IPS-NIHi7 (cell line): ENCODE data around the gene MTERF1.

ENCODE experiments used
- DNase-seq: peaks from one replicate; pipeline ENCODE4 v3.0.0; 2012; ENCODE audit warnings: mixed read lengths; ENCODE audit errors: extremely low spot score

The MTERF1 gene

DNA sequence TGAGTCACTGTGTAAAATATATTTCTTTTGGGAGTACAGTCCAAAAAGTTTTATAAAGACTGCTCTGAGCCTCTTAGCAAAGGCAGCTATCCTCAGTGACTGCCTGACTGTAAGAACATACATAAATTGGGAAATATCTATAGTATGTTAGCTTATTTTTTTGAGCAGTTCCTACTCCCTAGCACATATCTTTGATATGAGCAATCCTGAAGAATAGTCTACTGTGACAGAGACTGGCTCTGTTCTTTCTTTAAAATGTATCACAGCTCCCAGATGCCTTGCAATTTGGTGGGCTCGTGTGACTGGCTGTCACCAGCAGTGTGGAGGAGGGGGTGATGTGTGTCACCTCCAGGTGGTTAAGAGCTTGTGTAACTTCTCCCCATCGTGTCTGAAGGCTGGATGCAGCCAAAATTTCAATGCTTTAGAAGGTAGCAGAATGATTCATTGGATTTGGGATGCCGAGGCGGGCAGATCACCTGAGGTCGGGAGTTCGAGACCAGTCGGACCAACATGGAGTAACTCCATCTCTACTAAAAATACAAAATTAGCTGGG lies 47.9 kb downstream of the MTERF1 start:
- DNase-seq = no peak

DNA sequence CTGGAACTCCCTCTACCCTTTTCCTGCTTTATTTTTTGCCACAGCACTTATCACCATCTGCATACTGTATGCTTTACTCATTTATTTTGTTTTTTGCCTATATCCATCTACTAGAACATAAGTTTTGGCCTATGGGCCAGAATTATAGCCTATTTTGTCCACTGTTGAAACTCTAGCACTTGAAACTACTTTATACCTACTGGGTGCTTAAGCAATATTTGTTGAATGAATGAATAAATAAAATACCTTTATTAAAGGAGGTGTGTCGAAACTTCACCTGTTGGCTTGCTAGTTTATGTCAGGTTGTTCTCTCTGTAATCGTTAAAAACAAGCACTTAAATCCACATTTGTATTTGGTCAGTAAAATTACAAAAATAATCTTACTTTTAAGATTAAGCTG lies 53.3 kb downstream of the MTERF1 start:
- DNase-seq = no peak

DNA sequence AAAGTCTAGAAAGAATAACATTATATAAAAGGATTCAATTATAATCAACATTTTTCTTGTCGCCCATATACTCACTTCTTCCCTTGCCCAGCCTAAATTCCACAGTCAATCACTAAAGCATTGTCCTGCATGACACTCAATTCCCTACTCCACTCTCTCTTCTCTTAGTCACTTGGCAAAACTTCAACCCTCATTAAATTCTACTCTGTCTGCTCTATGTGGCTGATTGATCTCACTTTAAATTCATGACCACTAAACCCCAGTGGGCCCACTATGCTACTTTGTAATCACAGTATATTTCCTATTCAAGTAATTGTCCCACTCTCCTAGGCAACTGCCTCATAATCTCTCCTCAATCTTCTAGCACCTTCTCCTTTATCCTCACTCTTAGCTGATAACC lies 54.1 kb downstream of the MTERF1 start:
- no peak for DNase-seq

DNA sequence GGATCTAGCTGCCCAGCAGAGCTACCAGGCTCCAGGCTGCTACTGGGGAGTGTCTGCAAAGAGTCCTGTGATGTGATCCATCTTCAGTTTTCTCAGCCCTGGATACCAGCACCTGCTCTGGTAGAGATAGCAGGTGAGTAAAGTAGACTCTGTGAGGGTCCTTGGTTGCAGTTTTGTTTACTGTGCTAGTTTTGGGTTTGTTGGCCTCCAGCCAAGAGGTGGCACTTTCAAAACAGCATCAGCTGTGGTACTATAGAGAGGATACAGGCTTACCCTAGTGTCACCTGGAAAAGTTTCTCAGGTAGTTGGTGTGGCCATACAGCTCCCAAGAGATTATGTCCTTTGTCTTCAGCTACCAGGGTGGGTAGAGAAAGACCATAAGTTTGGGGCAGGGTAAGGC lies 56.3 kb downstream of the MTERF1 start:
- no peak for DNase-seq
